NB4 (cell line): ENCODE results near the gene UNC119.

ENCODE experiments used
- DNase-seq: peaks from one replicate; pipeline ENCODE4 v3.0.0; 2010; ENCODE audit warnings: low read depth
- H3K4me3 ChIP-seq: one replicate; pipeline ENCODE4 v1.5.1; 2011; ENCODE audit warnings: mild to moderate bottlenecking, low read depth, low read length, moderate library complexity
- CTCF ChIP-seq: IDR thresholded peaks from one replicate; pipeline ENCODE4 v1.5.1; 2012; ENCODE audit warnings: low read depth, low read length
- MAX ChIP-seq: IDR thresholded peaks from 2 replicates; pipeline ENCODE4 v1.6.1; 2011; ENCODE audit warnings: low read depth, low read length
- MYC ChIP-seq: IDR thresholded peaks from 2 replicates; pipeline ENCODE4 v1.6.1; 2011; ENCODE audit warnings: low read depth, low read length
- POLR2A ChIP-seq: IDR thresholded peaks from 2 replicates; pipeline ENCODE4 v1.6.1; 2011; ENCODE audit warnings: mild to moderate bottlenecking; ENCODE audit not compliant: insufficient read length; ENCODE audit errors: extremely low read depth

UNC119 gene

GRCh38 chr17:28547096-28547622, 5.3 kb downstream of the UNC119 start:
- no peak overlapping the region for H3K4me3 ChIP-seq
- no peak for TF ChIP-seq MYC
- DNase-seq, result no peak

- TF ChIP-seq MYC, result no peak
- no peak for TF ChIP-seq MAX
- TF ChIP-seq CTCF, result no peak
- DNase-seq, result no peak
- no peak overlapping the region for H3K4me3 ChIP-seq
Observed at GRCh38 chr17:28545787-28546415, 6.5 kb downstream of the UNC119 start.

GRCh38 chr17:28545141-28545503, 7.3 kb downstream of the UNC119 start:
- TF ChIP-seq MYC (no peak), CTCF (no peak), MAX (no peak), POLR2A (no peak)
- no peak overlapping the region for H3K4me3 ChIP-seq
- no peak for DNase-seq

GRCh38 chr17:28544402-28545140, 7.9 kb downstream of the UNC119 start:
- DNase-seq, result no peak
- no peak for TF ChIP-seq POLR2A
- no peak for TF ChIP-seq MYC
- TF ChIP-seq CTCF, result no peak
- no peak for TF ChIP-seq MAX
- H3K4me3 ChIP-seq, result no peak overlapping the region

GRCh38 chr17:28541439-28541838, 11.0 kb downstream of the UNC119 start:
- no peak for DNase-seq
- H3K4me3 ChIP-seq, result no peak overlapping the region
- no peak for TF ChIP-seq MYC
- TF ChIP-seq MAX, result no peak

- TF ChIP-seq CTCF (no peak), MAX (no peak), POLR2A (no peak), MYC (no peak)
- H3K4me3 ChIP-seq, result no peak overlapping the region
- DNase-seq, result no peak
Observed at GRCh38 chr17:28540231-28540630, 12.2 kb downstream of the UNC119 start.
